ENCODE results near the gene FOLR2.

Gene FOLR2

GRCh38 chr11:72247584-72247983 lies 31.0 kb downstream of the FOLR2 start:
- ChIA-PET POLR2A (no interaction called here), CTCF (interaction anchor here (3.1 to 4.9 kb wide), 3 partner anchors 8 to 167 kb away, joined by 12 to 24 read pairs (median 15); no protein-coding TSS in a partner anchor)
- no peak for DNase-seq (ENCODE audit: low read depth, low spot score)
- TF ChIP-seq CTCF (IDR thresholded peaks at IDR 0.05; ENCODE audit: insufficient read depth, low read length, missing control alignments), result no peak
- H3K4me3 ChIP-seq (ENCODE audit: low read depth, low read length), result no peak overlapping the region

- POLR2A ChIA-PET, result no interaction called here
- no peak for TF ChIP-seq CTCF (IDR thresholded peaks at IDR 0.05; ENCODE audit: insufficient read depth, low read length, missing control alignments)
- DNase-seq (ENCODE audit: low read depth, low spot score), result no peak
- no peak overlapping the region for H3K4me3 ChIP-seq (ENCODE audit: low read depth, low read length)
- CTCF ChIA-PET, result interaction anchor here (0.9 to 4.9 kb wide), 2 partner anchors 11 to 180 kb away, joined by 3 to 24 read pairs; no protein-coding TSS in a partner anchor
These were observed 33.4 kb downstream of the FOLR2 start for GRCh38 chr11:72249961-72250360.

- H3K4me3 ChIP-seq (ENCODE audit: low read depth, low read length), result no peak overlapping the region
- ChIA-PET POLR2A (no interaction called here), CTCF (interaction anchor here (0.9 to 4.9 kb wide), 3 partner anchors 12 to 180 kb away, joined by 3 to 24 read pairs (median 3); no protein-coding TSS in a partner anchor)
- DNase-seq (ENCODE audit: low read depth, low spot score), result no peak
- TF ChIP-seq CTCF (IDR thresholded peaks at IDR 0.05; ENCODE audit: insufficient read depth, low read length, missing control alignments), result no peak
These were observed 34.3 kb downstream of the FOLR2 start for GRCh38 chr11:72250661-72251464.

GRCh38 chr11:72251614-72252013 lies 35.0 kb downstream of the FOLR2 start:
- CTCF ChIA-PET, result interaction anchor here (4.9 kb wide), 1 partner anchor 12 kb away, joined by 24 read pairs; no protein-coding TSS in a partner anchor
- DNase-seq (ENCODE audit: low read depth, low spot score), result no peak
- H3K4me3 ChIP-seq (ENCODE audit: low read depth, low read length), result no peak overlapping the region
- TF ChIP-seq CTCF (IDR thresholded peaks at IDR 0.05; ENCODE audit: insufficient read depth, low read length, missing control alignments), result no peak
- POLR2A ChIA-PET, result no interaction called here

GRCh38 chr11:72253392-72253791 lies 36.8 kb downstream of the FOLR2 start:
- POLR2A ChIA-PET, result no interaction called here
- CTCF ChIA-PET, result interaction anchor here (2.0 kb wide), 1 partner anchor 177 kb away, joined by 7 read pairs; no protein-coding TSS in a partner anchor
- TF ChIP-seq CTCF (IDR thresholded peaks at IDR 0.05; ENCODE audit: insufficient read depth, low read length, missing control alignments), result no peak
- no peak for DNase-seq (ENCODE audit: low read depth, low spot score)
- H3K4me3 ChIP-seq (ENCODE audit: low read depth, low read length), result no peak overlapping the region

- no peak for TF ChIP-seq CTCF (IDR thresholded peaks at IDR 0.05; ENCODE audit: insufficient read depth, low read length, missing control alignments)
- no peak for DNase-seq (ENCODE audit: low read depth, low spot score)
- H3K4me3 ChIP-seq (ENCODE audit: low read depth, low read length), result no peak overlapping the region
- CTCF ChIA-PET, result interaction anchor here (1.4 to 2.0 kb wide), 3 partner anchors 16 to 176 kb away, joined by 5 to 9 read pairs (median 7); no protein-coding TSS in a partner anchor
- POLR2A ChIA-PET, result no interaction called here
These were observed 37.9 kb downstream of the FOLR2 start for GRCh38 chr11:72254299-72254993.
